NCI-H128 (cell line): Measurements from ENCODE around the gene WWC1.
A peak's percentile ranks its signal among the peaks of the same experiment; 100 is the strongest.

ENCODE experiments used
- DNase-seq: peaks from one replicate; lab custom pipeline; 2025; ENCODE audit not compliant: unreplicated experiment; lab: John Stamatoyannopoulos, UW

Gene WWC1

GRCh38 chr5:168479166-168479565, 187.7 kb downstream of the WWC1 start:
- DNase-seq, result no peak

- no peak for DNase-seq
These were observed 189.2 kb downstream of the WWC1 start for GRCh38 chr5:168480601-168481000.

DNA sequence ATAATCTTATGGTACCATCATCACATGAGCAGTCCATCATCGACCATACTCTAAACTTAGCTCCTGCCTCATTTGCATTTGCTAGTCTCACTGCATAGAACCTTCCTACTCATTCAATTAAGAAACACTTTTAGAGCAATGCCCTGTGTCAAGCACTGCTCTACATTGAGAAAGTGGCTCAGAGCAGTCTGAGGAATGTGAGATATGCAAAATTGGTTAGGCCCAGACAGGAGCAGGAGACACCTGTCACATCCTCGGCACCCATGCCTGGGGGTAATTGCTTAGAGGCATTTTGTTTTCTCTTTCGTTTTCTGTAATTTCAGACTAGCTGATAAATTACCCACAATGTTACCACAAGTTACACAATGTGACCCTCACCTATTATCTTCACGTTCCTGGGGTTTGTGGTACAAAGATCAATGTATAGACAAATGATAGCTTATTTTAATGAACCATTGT, 189.9 kb downstream of the WWC1 start:
- no peak for DNase-seq

- DNase-seq, result no peak
These were observed 190.9 kb downstream of the WWC1 start for GRCh38 chr5:168482361-168482760.

GRCh38 chr5:168486136-168486879, 194.9 kb downstream of the WWC1 start, which contains the start of gene RARS1:
Gene RARS1, plus strand, starts transcription at chr5:168486471. Its CDS starts 28 bp downstream, at chr5:168486499.
- DNase-seq, result peak; percentile 14

DNA sequence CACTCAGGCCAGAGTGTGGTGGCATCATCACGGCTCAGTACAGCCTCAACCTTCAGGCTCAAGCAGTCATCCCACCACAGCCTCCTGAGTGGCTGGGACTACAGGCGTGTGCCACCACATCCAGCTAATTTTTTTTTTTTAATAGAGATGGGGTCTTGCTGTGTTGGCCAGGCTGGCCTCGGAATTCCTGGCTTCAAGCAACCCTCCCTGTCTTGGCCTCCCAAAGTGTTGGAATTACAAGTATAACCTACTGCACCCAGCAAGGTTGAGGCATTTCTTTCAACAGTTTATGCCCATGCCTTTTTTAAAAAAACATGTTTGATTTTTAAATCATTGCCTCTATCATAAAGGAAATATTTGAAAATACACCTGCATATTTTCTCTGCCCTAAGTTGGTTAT, 197.6 kb downstream of the WWC1 start:
- DNase-seq, result no peak

DNA sequence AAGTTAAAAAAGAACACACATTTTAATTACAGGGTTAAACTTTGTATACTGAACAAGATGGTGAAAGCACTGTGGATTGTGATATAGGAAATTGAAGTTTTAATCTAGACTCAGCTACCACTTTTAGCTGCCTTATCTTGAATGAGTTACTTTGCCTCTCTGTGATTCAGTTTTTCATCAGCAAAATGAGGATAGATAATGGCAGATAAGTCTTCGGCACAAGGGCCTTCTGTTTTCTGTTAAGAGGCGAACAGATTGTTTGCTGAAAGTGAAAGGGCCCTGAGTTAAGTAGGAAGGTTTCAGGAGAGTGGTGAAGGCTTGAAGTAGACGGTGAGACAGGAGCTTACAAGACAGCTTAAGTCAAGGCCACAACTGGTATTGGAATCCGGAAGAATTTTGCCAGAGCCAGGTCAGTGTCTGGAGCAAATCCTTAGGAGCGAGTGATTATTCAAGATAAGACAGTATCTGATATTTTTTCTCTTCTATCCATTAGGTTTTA, 202.7 kb downstream of the WWC1 start:
- no peak for DNase-seq

DNA sequence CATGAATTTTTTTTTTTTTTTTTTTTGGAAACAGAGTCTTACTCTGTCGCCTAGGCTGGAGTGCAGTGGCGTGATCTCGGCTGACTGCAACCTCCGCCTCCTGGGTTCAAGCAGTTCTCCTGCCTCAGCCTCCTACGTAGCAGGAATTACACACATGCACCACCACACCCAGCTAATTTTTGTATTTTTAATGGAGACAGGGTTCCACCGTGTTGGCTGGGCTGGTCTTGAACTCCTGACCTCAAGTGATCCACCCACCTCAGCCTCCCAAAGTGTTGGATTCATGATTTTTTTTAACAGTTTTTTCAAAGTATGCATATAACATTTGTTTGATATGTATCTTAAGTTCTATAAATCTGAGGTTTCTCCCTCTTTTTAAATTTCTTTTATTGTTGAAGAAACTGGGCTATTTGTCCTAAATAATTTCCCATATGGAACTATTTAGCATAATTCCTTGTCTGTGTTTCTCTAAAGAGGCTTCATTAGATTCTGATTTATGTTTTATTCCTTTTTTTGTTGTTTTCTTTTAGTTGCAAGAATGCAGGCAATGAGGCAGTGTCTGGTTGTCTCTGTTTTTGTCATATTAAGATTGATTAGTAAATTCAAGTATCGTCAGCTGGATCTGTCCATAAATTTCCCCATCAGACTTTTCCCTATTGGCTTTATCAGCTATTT, 211.3 kb downstream of the WWC1 start:
- DNase-seq, result no peak

DNA sequence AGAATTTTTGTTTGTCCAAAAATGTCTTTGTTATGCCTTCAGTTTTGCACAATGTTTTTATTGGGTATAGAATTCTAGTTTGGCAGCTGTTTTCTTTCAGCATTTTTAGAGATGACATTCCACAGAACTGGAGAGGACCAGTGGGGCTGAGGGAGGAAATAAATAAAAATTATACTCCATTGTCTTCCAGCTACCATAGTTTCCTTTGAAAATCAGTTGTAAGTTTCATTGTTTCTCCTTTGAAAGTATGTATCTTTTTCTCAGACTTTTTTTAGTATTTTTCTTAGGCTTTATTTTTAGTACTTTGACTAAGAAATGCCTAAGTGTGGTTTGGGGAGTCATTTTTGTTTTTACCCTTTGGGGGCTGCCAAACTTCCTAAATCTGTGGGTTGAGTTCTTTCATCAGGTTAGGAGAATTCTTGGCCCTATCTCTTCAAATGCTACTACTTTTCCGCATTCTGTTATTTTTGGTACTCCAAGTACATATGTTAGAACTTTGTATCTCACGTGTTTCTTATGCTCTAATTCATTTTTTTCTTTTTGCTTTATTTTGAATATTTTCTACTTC, 222.5 kb downstream of the WWC1 start:
- DNase-seq, result no peak
